Stimulated activated CD8-positive, alpha-beta memory T cell treated with anti-CD3 and anti-CD28 coated beads, Interleukin-7, amount 100 ng/mL, for 4 hours (primary cell): ENCODE data around the gene CAMSAP3.

Experiments
- DNase-seq, 2 donors: peaks; one replicate each; pipeline ENCODE4 v3.0.0-alpha.2; 2020; ENCODE audit warnings: low read depth in 2 of 2

CAMSAP3 gene

GRCh38 chr19:7611541-7612279 is 16.0 kb downstream of the CAMSAP3 start:
- no peak for DNase-seq

GRCh38 chr19:7612282-7613274 is 16.9 kb downstream of the CAMSAP3 start:
- DNase-seq: no peak

- no peak for DNase-seq
Measured at GRCh38 chr19:7614859-7615741, 19.4 kb downstream of the CAMSAP3 start.

- DNase-seq: no peak
Measured at GRCh38 chr19:7617172-7617571, 21.5 kb downstream of the CAMSAP3 start.

- no peak for DNase-seq
Measured at GRCh38 chr19:7617735-7618134, 22.1 kb downstream of the CAMSAP3 start.

GRCh38 chr19:7618348-7618747 is 22.7 kb downstream of the CAMSAP3 start:
- no peak for DNase-seq

- DNase-seq: no peak
Measured at GRCh38 chr19:7618771-7619510, 23.3 kb downstream of the CAMSAP3 start.

GRCh38 chr19:7619671-7620441 is 24.2 kb downstream of the CAMSAP3 start:
- no peak for DNase-seq

- DNase-seq: no peak
Measured at GRCh38 chr19:7620442-7621412, 25.1 kb downstream of the CAMSAP3 start.

GRCh38 chr19:7622933-7623685 is 27.4 kb downstream of the CAMSAP3 start:
- no peak for DNase-seq

GRCh38 chr19:7623725-7624603 is 28.3 kb downstream of the CAMSAP3 start:
- DNase-seq: no peak

GRCh38 chr19:7624810-7625209 is 29.1 kb downstream of the CAMSAP3 start:
- no peak for DNase-seq

- DNase-seq: no peak
Measured at GRCh38 chr19:7625763-7626372, 30.2 kb downstream of the CAMSAP3 start.

GRCh38 chr19:7627166-7627565 is 31.5 kb downstream of the CAMSAP3 start:
- DNase-seq: no peak

GRCh38 chr19:7628589-7629311 is 33.1 kb downstream of the CAMSAP3 start:
- DNase-seq: no peak
